Right kidney (tissue), 9 donors: ENCODE measurements around the gene GATM.

Experiments used
- DNase-seq: peaks from one replicate; pipeline ENCODE4 v3.0.0-alpha.2; 2016
- long read RNA-seq, 8 donors: transcript quantifications; one replicate each; lab custom pipeline, GENCODE V29; 2026

The GATM gene
- long read RNA-seq, donor 1, transcript GATM-201 (9 exons, 2,597 nt), result major isoform, 49 of 150 reads
- long read RNA-seq, donor 1, partial matches to known transcripts, result 99 of 150 reads
- long read RNA-seq, donor 1, other reads (novel, unspliced or antisense), result 0 of 150 reads
- long read RNA-seq, donor 2, transcript GATM-201 (9 exons, 2,597 nt), result major isoform, 43 of 60 reads
- long read RNA-seq, donor 2, partial matches to known transcripts, result 15 of 60 reads
- long read RNA-seq, donor 2, other reads (novel, unspliced or antisense), result 0 of 60 reads
- long read RNA-seq, donor 3, transcript GATM-201 (9 exons, 2,597 nt), result major isoform, 26 of 80 reads
- long read RNA-seq, donor 3, partial matches to known transcripts, result 49 of 80 reads
- long read RNA-seq, donor 3, other reads (novel, unspliced or antisense), result 0 of 80 reads
- long read RNA-seq, donor 4, transcript GATM-201 (9 exons, 2,597 nt), result major isoform, 19 of 87 reads
- long read RNA-seq, donor 4, partial matches to known transcripts, result 68 of 87 reads
- long read RNA-seq, donor 4, other reads (novel, unspliced or antisense), result 0 of 87 reads
- long read RNA-seq, donor 5, transcript GATM-207 (8 exons, 3,911 nt), result minor isoform, 5 of 78 reads
- long read RNA-seq, donor 5, transcript GATM-201 (9 exons, 2,597 nt), result major isoform, 62 of 78 reads
- long read RNA-seq, donor 5, partial matches to known transcripts, result 10 of 78 reads
- long read RNA-seq, donor 5, other reads (novel, unspliced or antisense), result 0 of 78 reads
- long read RNA-seq, donor 6, transcript GATM-201 (9 exons, 2,597 nt), result major isoform, 42 of 131 reads
- long read RNA-seq, donor 6, transcript GATM-207 (8 exons, 3,911 nt), result minor isoform, 6 of 131 reads
- long read RNA-seq, donor 6, partial matches to known transcripts, result 80 of 131 reads
- long read RNA-seq, donor 6, other reads (novel, unspliced or antisense), result 0 of 131 reads
- long read RNA-seq, donor 7, result 0 reads
- long read RNA-seq, donor 8, transcript GATM-201 (9 exons, 2,597 nt), result major isoform, 70 of 77 reads
- long read RNA-seq, donor 8, partial matches to known transcripts, result 5 of 77 reads
- long read RNA-seq, donor 8, other reads (novel, unspliced or antisense), result 0 of 77 reads

GRCh38 chr15:45378149-45378912 lies at the start of gene GATM:
Gene GATM, minus strand, starts transcription at chr15:45378544. Its CDS starts 91 bp downstream, at chr15:45378453.
- DNase-seq, result peak; percentile 89

- DNase-seq, result no peak
These were observed 48.7 kb upstream of the GATM start for GRCh38 chr15:45427085-45427484.

GRCh38 chr15:45425135-45425534 lies 46.8 kb upstream of the GATM start:
- DNase-seq, result no peak

- DNase-seq, result no peak
These were observed 46.1 kb upstream of the GATM start for GRCh38 chr15:45424429-45424828.

GRCh38 chr15:45417303-45417950 lies 39.1 kb upstream of the GATM start:
- no peak for DNase-seq

GRCh38 chr15:45414215-45414885 lies 36.0 kb upstream of the GATM start:
- no peak for DNase-seq

GRCh38 chr15:45409596-45409995 lies 31.3 kb upstream of the GATM start:
- no peak for DNase-seq

GRCh38 chr15:45407786-45408185 lies 29.4 kb upstream of the GATM start:
- no peak for DNase-seq

- DNase-seq, result no peak
These were observed 24.9 kb upstream of the GATM start for GRCh38 chr15:45402955-45403877.

GRCh38 chr15:45402162-45402954 lies 24.0 kb upstream of the GATM start:
- DNase-seq, result peak; percentile 99

- peak; percentile 83 for DNase-seq
These were observed 23.4 kb upstream of the GATM start for GRCh38 chr15:45401665-45402161.

- peak; percentile 23 for DNase-seq
These were observed 21.3 kb upstream of the GATM start for GRCh38 chr15:45399381-45400212.

GRCh38 chr15:45397116-45397665 lies 18.8 kb upstream of the GATM start:
- no peak for DNase-seq

- DNase-seq, result no peak
These were observed 17.6 kb upstream of the GATM start for GRCh38 chr15:45395943-45396342.

- no peak for DNase-seq
These were observed 16.3 kb upstream of the GATM start for GRCh38 chr15:45394681-45395080.

GRCh38 chr15:45393851-45394250 lies 15.5 kb upstream of the GATM start:
- no peak for DNase-seq

GRCh38 chr15:45392584-45392855 lies 14.2 kb upstream of the GATM start:
- no peak for DNase-seq
